Measurements from ENCODE around the gene SPDYE2. TPM values are rescaled to one million over a fixed set of nuclear protein-coding genes. Genes with fewer than 3 reads are reported as not detected.
A peak's percentile ranks its signal among the peaks of the same experiment; 100 is the strongest.
"Not testable (repeated sequence)": the region's sequence is repeated elsewhere in the genome, so short reads cannot be mapped to it uniquely, and the experiment has no call there.

SPDYE2 gene
- total RNA-seq (not detected), polyA plus RNA-seq (under 1 TPM; 0.05 to 0.13 (median 0.10) TPM)
- long read RNA-seq, donor 1, partial matches to known transcripts: 0 of 2 reads
- long read RNA-seq, donor 1, other reads (novel, unspliced or antisense): 2 of 2 reads
- long read RNA-seq, donor 2, partial matches to known transcripts: 0 of 12 reads
- long read RNA-seq, donor 2, other reads (novel, unspliced or antisense): 12 of 12 reads

- H3K4me3 ChIP-seq; H3K36me3 ChIP-seq (ENCODE audit: insufficient read depth in 1 of 2, low read depth in 1 of 2); H3K9me3 ChIP-seq; H3K27ac ChIP-seq; DNase-seq; intact Hi-C loops (cut with DNase I); H3K27me3 ChIP-seq (ENCODE audit: insufficient read depth in 3 of 3, low read length in 2 of 3); H3K4me1 ChIP-seq: not testable (repeated sequence)
- WGBS, 3 donors: no CpG with 5 or more reads among the region's 6 CpGs
- ATAC-seq: peak; percentile 19 to 46 (median 36)
These were observed at the start of gene SPDYE2 for GRCh38 chr7:102550808-102551422. Gene SPDYE2, plus strand, starts transcription at chr7:102551226. Its CDS starts 2,030 bp downstream, at chr7:102553256.

GRCh38 chr7:102503141-102503540 lies 47.9 kb upstream of the SPDYE2 start:
- H3K27ac ChIP-seq; intact Hi-C loops (cut with DNase I); H3K27me3 ChIP-seq (ENCODE audit: insufficient read depth in 3 of 3, low read length in 2 of 3); DNase-seq; H3K4me3 ChIP-seq; H3K4me1 ChIP-seq; H3K36me3 ChIP-seq (ENCODE audit: insufficient read depth in 1 of 2, low read depth in 1 of 2); H3K9me3 ChIP-seq: not testable (repeated sequence)
- no CpG with 5 or more reads among the region's 12 CpGs for WGBS, 3 donors
- ATAC-seq: peak; percentile 65 to 74 (median 74)

GRCh38 chr7:102505298-102506185 lies 45.5 kb upstream of the SPDYE2 start:
- H3K4me1 ChIP-seq; H3K36me3 ChIP-seq (ENCODE audit: insufficient read depth in 1 of 2, low read depth in 1 of 2); H3K27me3 ChIP-seq (ENCODE audit: insufficient read depth in 3 of 3, low read length in 2 of 3); intact Hi-C loops (cut with DNase I); H3K9me3 ChIP-seq; H3K4me3 ChIP-seq: not testable (repeated sequence)
- peak overlapping the region; percentile 85 for H3K27ac ChIP-seq
- 64 to 80% (median 68%) methylated on average over 5 of the region's 24 CpGs for WGBS, 3 donors
- peak in 1 of 2 donors; percentile 2 for DNase-seq
- ATAC-seq: peak; percentile 79 to 81 (median 80)

- ATAC-seq (peak; percentile 47 to 64 (median 55)), DNase-seq (peak; percentile 5 to 20)
- peak overlapping the region; percentile 87 for H3K27ac ChIP-seq
- H3K27me3 ChIP-seq (ENCODE audit: insufficient read depth in 3 of 3, low read length in 2 of 3); H3K4me3 ChIP-seq; H3K9me3 ChIP-seq; intact Hi-C loops (cut with DNase I); H3K36me3 ChIP-seq (ENCODE audit: insufficient read depth in 1 of 2, low read depth in 1 of 2); H3K4me1 ChIP-seq: not testable (repeated sequence)
- WGBS, 3 donors: 57 to 79% (median 59%) methylated on average over 2 of the region's 8 CpGs
These were observed 43.5 kb upstream of the SPDYE2 start for GRCh38 chr7:102507410-102508088.

GRCh38 chr7:102510575-102510974 lies 40.5 kb upstream of the SPDYE2 start:
- ATAC-seq; H3K4me1 ChIP-seq; H3K27ac ChIP-seq; H3K4me3 ChIP-seq; H3K27me3 ChIP-seq (ENCODE audit: insufficient read depth in 3 of 3, low read length in 2 of 3); intact Hi-C loops (cut with DNase I); H3K36me3 ChIP-seq (ENCODE audit: insufficient read depth in 1 of 2, low read depth in 1 of 2); H3K9me3 ChIP-seq: not testable (repeated sequence)
- WGBS, 3 donors: 22 to 57% (median 24%) methylated on average over 4 of the region's 8 CpGs
- peak in 1 of 2 donors; percentile 46 for DNase-seq

DNA sequence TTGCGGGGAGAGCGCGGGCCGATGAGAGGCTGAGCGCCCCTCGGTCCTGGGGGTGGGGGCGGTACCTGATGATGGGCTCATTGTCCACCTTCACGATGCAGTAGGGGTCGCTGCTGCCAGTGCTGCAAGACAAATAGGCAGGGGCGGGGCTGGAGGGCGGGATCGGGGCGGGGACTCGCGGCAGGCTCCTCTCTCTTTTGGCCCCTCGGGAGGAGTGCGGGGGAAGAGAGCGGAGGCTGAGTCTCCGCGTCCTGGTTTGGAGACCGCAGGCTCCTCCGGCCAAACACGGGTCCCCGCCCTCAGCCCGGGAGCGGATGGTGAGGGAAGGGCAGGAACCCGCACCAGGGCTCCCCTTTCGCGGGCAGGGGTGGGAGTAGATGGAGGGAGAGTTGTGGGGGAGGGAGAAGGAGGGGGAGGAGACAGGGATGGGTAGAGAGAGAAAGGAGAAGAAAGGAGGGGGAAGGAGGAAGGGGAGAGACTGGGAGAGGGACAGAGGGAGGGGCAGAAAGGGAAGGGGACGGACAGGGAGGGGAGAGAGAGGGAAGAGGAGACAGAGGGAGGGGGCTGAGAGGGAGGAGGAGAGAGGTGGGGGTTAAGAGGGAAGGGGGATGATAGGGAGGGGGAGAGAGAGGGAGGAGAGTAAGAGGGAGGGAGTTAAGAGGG lies 39.0 kb upstream of the SPDYE2 start:
- WGBS, 3 donors: no CpG with 5 or more reads among the region's 30 CpGs
- H3K4me1 ChIP-seq; H3K9me3 ChIP-seq; DNase-seq; H3K27me3 ChIP-seq (ENCODE audit: insufficient read depth in 3 of 3, low read length in 2 of 3); H3K36me3 ChIP-seq (ENCODE audit: insufficient read depth in 1 of 2, low read depth in 1 of 2); H3K4me3 ChIP-seq; intact Hi-C loops (cut with DNase I); H3K27ac ChIP-seq: not testable (repeated sequence)
- peak; percentile 27 to 58 (median 50) for ATAC-seq

DNA sequence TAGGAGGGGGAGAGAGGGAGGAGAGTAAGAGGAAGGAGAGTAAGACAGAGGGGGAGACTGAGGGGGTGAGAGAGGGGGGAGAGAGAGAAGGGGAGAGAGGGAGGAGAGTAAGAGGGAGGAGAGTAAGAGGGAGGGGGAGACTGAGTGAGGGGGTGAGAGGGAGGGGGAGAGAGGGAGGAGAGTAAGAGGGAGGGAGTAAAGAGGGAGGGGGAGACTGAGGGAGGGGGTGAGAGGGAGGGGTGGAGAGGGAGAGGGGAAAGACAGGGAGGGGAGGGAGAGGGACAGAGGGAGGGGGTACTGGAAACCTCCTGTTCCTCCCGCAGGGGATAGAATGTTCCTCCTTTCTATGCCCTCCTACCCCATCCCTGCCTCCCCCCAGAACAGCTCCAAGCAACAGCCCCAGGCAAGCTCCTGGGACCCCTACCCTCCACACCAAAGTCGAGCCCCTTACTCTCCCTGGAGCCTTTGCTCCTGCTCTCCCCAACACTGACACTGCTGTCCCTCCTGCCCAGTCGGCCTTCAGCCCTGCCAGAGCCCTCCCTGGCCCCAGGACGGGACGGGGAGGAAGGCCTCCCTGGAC lies 38.3 kb upstream of the SPDYE2 start:
- peak overlapping the region; percentile 75 for H3K27ac ChIP-seq
- H3K9me3 ChIP-seq; H3K4me1 ChIP-seq; H3K36me3 ChIP-seq (ENCODE audit: insufficient read depth in 1 of 2, low read depth in 1 of 2); H3K27me3 ChIP-seq (ENCODE audit: insufficient read depth in 3 of 3, low read length in 2 of 3); intact Hi-C loops (cut with DNase I): not testable (repeated sequence)
- ATAC-seq (peak; percentile 2 to 36 (median 30)), DNase-seq (peak; percentile 34 to 61)
- 1 to 8% (median 1%) methylated on average over 3 to 5 of the region's 5 CpGs for WGBS, 3 donors
- peak overlapping the region; percentile 49 for H3K4me3 ChIP-seq

GRCh38 chr7:102514881-102515721 lies 35.9 kb upstream of the SPDYE2 start:
- 0 to 6% methylated on average over 1 to 2 of the region's 15 CpGs; no CpG with 5 or more reads in 1 of the 3 donors for WGBS, 3 donors
- H3K4me3 ChIP-seq; H3K4me1 ChIP-seq; intact Hi-C loops (cut with DNase I); H3K27me3 ChIP-seq (ENCODE audit: insufficient read depth in 3 of 3, low read length in 2 of 3); H3K36me3 ChIP-seq (ENCODE audit: insufficient read depth in 1 of 2, low read depth in 1 of 2); H3K9me3 ChIP-seq: not testable (repeated sequence)
- ATAC-seq: peak; percentile 53 to 66 (median 58)
- DNase-seq: peak in 1 of 2 donors; percentile 46
- peak overlapping the region; percentile 78 for H3K27ac ChIP-seq

- H3K4me3 ChIP-seq; H3K9me3 ChIP-seq; DNase-seq; intact Hi-C loops (cut with DNase I); H3K27me3 ChIP-seq (ENCODE audit: insufficient read depth in 3 of 3, low read length in 2 of 3); H3K4me1 ChIP-seq; H3K36me3 ChIP-seq (ENCODE audit: insufficient read depth in 1 of 2, low read depth in 1 of 2); H3K27ac ChIP-seq: not testable (repeated sequence)
- ATAC-seq: peak; percentile 27 to 59 (median 40)
- WGBS, 3 donors: no CpG with 5 or more reads among the region's 3 CpGs
These were observed 35.1 kb upstream of the SPDYE2 start for GRCh38 chr7:102515889-102516288.

All from psoas muscle (tissue), 8 donors.